ENCODE measurements around the gene RCVRN.

DNA sequence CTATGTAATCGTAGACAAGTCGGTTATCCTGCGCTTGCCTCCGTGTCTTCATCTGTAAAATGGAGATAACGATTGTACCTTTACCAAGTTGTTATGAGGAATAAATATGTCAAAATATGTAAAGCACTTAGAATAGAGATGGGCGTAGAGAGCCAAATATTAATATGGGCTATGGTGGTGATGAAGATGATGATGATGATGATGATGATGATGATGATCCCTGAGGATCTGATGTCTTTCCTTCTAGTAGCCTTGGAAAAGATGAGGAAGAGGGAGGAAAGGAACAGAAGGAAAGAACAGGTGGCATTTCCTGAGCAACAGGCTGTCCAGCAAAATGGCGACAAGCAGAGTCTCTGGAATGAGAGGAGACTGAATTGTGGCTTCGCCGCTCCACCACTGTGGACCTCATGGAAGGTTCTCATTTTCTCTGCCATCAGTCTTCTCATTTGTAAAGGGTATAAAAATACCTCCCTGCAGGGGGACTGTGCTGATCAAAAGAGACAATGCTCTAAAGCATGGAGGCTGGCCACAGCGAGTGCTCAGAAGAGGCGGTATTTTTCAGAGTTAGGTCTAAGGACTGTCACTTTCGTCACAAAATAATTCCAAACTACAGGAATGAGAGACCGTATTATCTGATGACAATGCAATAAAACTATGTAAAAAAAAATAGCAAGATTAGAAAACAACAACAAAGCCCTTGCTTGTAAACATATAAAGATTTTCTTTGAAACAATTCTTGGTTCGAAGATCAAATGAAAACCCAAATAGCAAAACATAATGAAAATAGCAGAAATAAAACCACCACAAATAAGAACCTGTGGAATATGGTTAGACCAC lies 17.2 kb upstream of the RCVRN start:
- no peak for TF ChIP-seq CTCF (IDR thresholded peaks at IDR 0.05)
- TF ChIP-seq POLR2AphosphoS5 (IDR thresholded peaks at IDR 0.05) = no peak
- no peak for TF ChIP-seq POLR2A (IDR thresholded peaks at IDR 0.05)

Data from transverse colon (tissue), 4 donors.